Type B pancreatic cell (in vitro differentiated cells): ENCODE data around the gene ZBTB5. TPM values are rescaled to one million over a fixed set of nuclear protein-coding genes. Genes with fewer than 3 reads are reported as not detected.

Experiments used
- DNase-seq: peaks from one replicate; pipeline ENCODE4 v3.0.0; 2021; ENCODE audit warnings: mixed read lengths; ENCODE audit not compliant: unreplicated experiment; ENCODE audit errors: extremely low spot score
- H3K27ac Mint-ChIP-seq: 2 replicates; pipeline ENCODE4 v1.8.0; 2021; ENCODE audit warnings: mild to moderate bottlenecking, mixed read lengths
- H3K27me3 Mint-ChIP-seq: 2 replicates; pipeline ENCODE4 v1.8.0; 2021; ENCODE audit warnings: mixed read lengths
- H3K36me3 Mint-ChIP-seq: 2 replicates; pipeline ENCODE4 v1.8.0; 2021; ENCODE audit warnings: mixed read lengths
- H3K4me1 Mint-ChIP-seq: one replicate; pipeline ENCODE4 v1.8.0; 2021; ENCODE audit warnings: mixed read lengths; ENCODE audit not compliant: unreplicated experiment
- H3K4me3 Mint-ChIP-seq: 2 replicates; pipeline ENCODE4 v1.8.0; 2021; ENCODE audit warnings: mild to moderate bottlenecking, mixed read lengths
- H3K9me3 Mint-ChIP-seq: 2 replicates; pipeline ENCODE4 v1.8.0; 2021; ENCODE audit warnings: mixed read lengths
- CTCF ChIP-seq: fragments of 200-600 bp; sonication (generic); conservative IDR thresholded peaks from 2 replicates; pipeline ENCODE4 v1.5.0; 2021; ENCODE audit warnings: antibody characterized with exemption, mild to moderate bottlenecking
- total RNA-seq: library from RNA; stranded (reverse); gene quantifications from 2 replicates; pipeline ENCODE4 v1.2.1, GENCODE V29; 2021; ENCODE audit warnings: low replicate concordance

ZBTB5 gene
- total RNA-seq, 1 donor from 2014 or later: 22.6 TPM

DNA sequence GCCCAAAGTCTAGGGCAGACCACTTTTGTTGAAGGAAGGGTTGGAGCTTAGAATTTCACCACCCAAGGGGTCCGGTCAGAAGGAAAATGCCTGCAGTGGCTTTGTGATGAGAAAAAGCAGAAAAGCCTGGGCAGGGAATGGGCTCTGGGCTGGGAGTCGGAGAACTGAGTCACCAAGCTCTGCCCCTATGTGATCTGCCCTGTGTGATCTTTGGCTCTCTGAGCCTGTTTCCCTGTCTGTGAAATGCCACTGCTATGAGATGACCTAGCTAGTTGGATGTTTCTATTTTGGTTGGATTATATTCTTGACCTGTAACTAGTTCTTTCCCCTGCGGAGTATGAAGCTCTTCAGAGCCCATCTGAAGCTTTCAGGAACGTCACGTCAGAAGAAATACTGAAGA is 30.3 kb upstream of the ZBTB5 start:
- no peak overlapping the region for H3K27ac Mint-ChIP-seq
- no peak for TF ChIP-seq CTCF
- H3K4me1 Mint-ChIP-seq: no peaks in the 10 kb centered on the region
- no peak for DNase-seq
- H3K4me3 Mint-ChIP-seq: no peak overlapping the region
- no peaks in the 10 kb centered on the region for H3K27me3 Mint-ChIP-seq
- no peaks in the 10 kb centered on the region for H3K9me3 Mint-ChIP-seq
- H3K36me3 Mint-ChIP-seq: peaks cover 27% of the 10 kb centered on the region

- Mint-ChIP-seq H3K9me3 (no peaks in the 10 kb centered on the region), H3K36me3 (peaks cover 30% of the 10 kb centered on the region), H3K4me1 (peaks cover 5% of the 10 kb centered on the region), H3K4me3 (no peak overlapping the region), H3K27me3 (no peaks in the 10 kb centered on the region), H3K27ac (no peak overlapping the region)
- no peak for DNase-seq
- no peak for TF ChIP-seq CTCF
These were observed 26.7 kb upstream of the ZBTB5 start for GRCh38 chr9:37491939-37492338.

DNA sequence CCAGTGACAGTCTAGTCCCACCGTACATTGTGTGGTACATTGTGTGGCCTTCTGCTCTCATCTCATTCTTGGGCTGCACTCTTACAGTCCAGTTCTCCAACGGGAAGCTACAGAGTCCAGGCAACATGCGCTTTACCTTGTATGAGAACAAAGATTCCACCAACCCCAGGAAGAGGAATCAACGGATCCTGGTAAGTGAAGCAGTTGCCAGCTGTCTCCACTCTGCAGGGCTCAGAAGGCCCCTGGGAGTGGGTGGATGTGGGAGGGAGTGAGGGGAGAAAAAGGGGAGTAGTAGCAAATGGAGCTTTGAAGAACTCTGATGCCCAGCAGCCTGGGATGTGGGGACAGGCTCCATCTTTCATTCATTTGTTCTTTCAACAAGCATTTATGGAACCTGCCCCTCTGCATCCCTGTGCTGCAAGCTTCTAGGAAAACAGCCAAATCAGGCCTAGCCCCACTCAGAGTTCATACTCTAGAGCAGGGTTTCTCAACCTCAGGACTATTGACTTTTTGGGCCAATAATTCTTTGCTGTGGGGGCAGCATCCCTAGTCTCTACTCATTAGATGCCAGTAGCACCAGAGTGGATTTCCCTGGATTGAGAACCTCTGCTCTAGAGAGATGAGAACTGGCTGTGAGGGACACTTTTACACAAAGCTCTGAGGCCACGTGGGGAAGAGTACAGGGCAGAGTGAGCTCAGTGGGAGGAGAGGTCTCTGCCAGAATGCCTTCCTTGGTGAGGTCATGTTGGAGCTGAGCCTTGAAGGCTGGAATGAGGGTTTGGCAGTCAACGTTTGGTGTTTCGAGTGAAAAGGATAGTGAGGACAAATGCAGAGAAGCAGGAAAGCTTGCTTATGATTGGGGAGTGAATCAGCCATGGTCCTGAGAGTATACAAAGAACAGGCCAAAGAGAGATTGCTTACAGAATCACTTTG is 21.6 kb upstream of the ZBTB5 start:
- Mint-ChIP-seq H3K9me3 (no peaks in the 10 kb centered on the region), H3K4me1 (peaks cover 22% of the 10 kb centered on the region), H3K4me3 (peak overlapping the region; percentile 97), H3K27ac (peak overlapping the region; percentile 92), H3K27me3 (no peaks in the 10 kb centered on the region), H3K36me3 (peaks cover 12% of the 10 kb centered on the region)
- TF ChIP-seq CTCF: no peak
- DNase-seq: peak; percentile 24

DNA sequence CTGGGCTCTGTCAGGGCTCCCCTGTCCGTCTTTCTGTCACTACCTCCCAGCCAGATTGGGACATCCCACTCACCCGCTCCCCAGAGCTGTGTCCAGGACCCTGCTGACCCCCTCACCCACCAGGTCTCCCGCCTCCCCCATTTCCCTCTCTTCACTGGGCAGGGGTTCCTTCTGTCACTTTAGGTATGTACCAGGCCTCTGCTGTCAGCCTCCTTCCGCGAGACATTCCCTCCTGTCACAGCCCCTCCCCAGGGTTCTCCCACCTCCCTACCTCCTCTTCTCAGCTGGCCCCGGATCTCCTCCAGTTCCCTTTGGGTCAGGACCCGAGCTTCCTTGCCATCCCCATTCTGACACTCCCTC is 21.0 kb upstream of the ZBTB5 start:
- DNase-seq: no peak
- peaks cover 22% of the 10 kb centered on the region for H3K4me1 Mint-ChIP-seq
- no peaks in the 10 kb centered on the region for H3K9me3 Mint-ChIP-seq
- H3K36me3 Mint-ChIP-seq: peaks cover 9% of the 10 kb centered on the region
- peak overlapping the region; percentile 97 for H3K4me3 Mint-ChIP-seq
- no peak for TF ChIP-seq CTCF
- H3K27me3 Mint-ChIP-seq: no peaks in the 10 kb centered on the region
- peak overlapping the region; percentile 92 for H3K27ac Mint-ChIP-seq

- Mint-ChIP-seq H3K4me3 (peak within 1 kb of the TSS; percentile 97), H3K9me3 (no peaks in the 10 kb centered on the region), H3K27me3 (no peaks in the 10 kb centered on the region), H3K36me3 (peaks cover 7% of the 10 kb centered on the region), H3K27ac (peak within 1 kb of the TSS; percentile 92), H3K4me1 (peaks cover 22% of the 10 kb centered on the region)
- peak; percentile 96 for DNase-seq
- TF ChIP-seq CTCF: no peak
These were observed 20.4 kb upstream of the ZBTB5 start, which contains the start of gene POLR1E for GRCh38 chr9:37485389-37486255. Gene POLR1E (plus strand): TSS chr9:37485948. CDS start chr9:37486048, 100 bp downstream.
